ENCODE data around the gene IRGQ. TPM values are rescaled to one million over a fixed set of nuclear protein-coding genes. Genes with fewer than 3 reads are reported as not detected.

The IRGQ gene
- total and polyA plus RNA-seq, 2 experiments from 2014 or later: 5.7 to 19.9 TPM

DNA sequence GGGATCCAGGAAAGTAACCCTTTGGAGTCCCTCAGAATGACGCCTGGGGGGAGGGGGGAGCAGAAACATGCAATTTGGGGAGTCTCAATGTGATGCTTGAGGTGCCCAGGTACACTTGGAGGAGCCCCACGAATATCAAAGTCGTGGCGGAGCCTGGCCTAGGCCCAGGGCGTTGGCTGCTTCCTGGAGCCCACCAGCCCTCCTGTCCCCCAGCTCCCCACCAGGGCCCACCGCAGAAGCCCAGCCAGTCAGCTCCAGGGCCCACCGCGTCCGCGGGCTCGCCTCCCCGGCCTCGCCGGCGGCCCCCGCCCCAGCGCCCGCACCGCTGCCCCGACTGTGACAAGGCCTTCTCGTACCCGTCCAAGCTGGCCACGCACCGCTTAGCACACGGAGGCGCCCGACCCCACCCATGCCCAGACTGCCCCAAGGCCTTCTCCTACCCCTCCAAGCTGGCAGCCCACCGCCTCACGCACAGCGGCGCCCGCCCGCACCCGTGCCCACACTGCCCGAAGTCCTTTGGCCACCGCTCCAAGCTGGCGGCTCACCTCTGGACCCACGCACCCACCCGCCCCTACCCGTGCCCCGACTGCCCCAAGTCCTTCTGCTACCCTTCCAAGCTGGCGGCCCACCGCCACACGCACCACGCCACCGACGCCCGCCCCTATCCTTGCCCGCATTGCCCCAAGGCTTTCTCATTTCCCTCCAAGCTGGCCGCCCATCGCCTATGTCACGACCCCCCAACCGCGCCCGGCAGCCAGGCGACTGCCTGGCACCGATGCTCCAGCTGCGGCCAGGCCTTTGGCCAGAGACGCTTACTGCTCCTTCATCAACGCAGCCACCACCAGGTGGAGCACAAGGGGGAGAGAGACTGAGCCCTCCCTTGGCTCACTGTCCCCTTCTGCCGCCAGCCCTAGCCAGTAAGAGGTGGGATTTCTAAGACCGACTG lies 60.8 kb downstream of the IRGQ start:
- TF ChIP-seq EZH2phosphoT487 (IDR thresholded peaks at IDR 0.05; ENCODE audit: insufficient read depth, low read depth): no peak
- no peak for TF ChIP-seq EZH2 (IDR thresholded peaks at IDR 0.05; ENCODE audit: insufficient read depth, poor library complexity, severe bottlenecking)
- H3K4me1 ChIP-seq (ENCODE audit: insufficient read depth): peaks cover 6% of the 10 kb centered on the region; the same call in 1 of the 2 replicates
- whole genome bisulfite sequencing, 2 experiments (ENCODE audit: low coverage in 1 of 2, low lambda C conversion rate in 2 of 2, missing lambda C conversion rate in 2 of 2): 59 to 71% methylated on average over 28 to 62 of the region's 62 CpGs
- no peaks in the 10 kb centered on the region for H3K79me2 ChIP-seq (ENCODE audit: insufficient read depth)
- no peaks in the 10 kb centered on the region for H3K9me2 ChIP-seq (ENCODE audit: insufficient read depth)
- no peaks in the 10 kb centered on the region for H3K27me3 ChIP-seq (replicated peaks; ENCODE audit: insufficient read depth)
- no peak overlapping the region for H3K27ac ChIP-seq
- H2AFZ ChIP-seq: no peak overlapping the region
- DNase-seq: peak; percentile 71
- peaks cover 10% of the 10 kb centered on the region; the same call in 1 of the 2 replicates for H3K36me3 ChIP-seq (ENCODE audit: low read depth)
- H4K20me1 ChIP-seq (ENCODE audit: insufficient read depth): no peaks in the 10 kb centered on the region
- H3K4me3 ChIP-seq: no peak overlapping the region
- H3F3A ChIP-seq (ENCODE audit: insufficient read depth): peaks cover 11% of the 10 kb centered on the region
- H3K4me2 ChIP-seq (ENCODE audit: unreplicated experiment): no peak overlapping the region
- in situ Hi-C loops (cut with MboI): no loop called here
- no peak overlapping the region for H3K9ac ChIP-seq
- H3K9me3 ChIP-seq (ENCODE audit: low read depth): no peaks in the 10 kb centered on the region

Other genes starting within 250 kb of the IRGQ start
- gene CD177, start 242.4 kb downstream of the IRGQ start, total RNA-seq (2014; rRNA removed; shearing (Covaris generic)): 0.32 and 1.1 TPM in 2 replicates
- gene CD177, start 242.4 kb downstream of the IRGQ start, polyA plus RNA-seq (2016; fragmentation: Nextera tagmentation; extraction: Ambion mirVana): 0.36 and 0.38 TPM in 2 replicates
- not detected in 2 replicates for gene TEX101, start 181.2 kb downstream of the IRGQ start, total RNA-seq (2014; rRNA removed; shearing (Covaris generic))
- gene TEX101, start 181.2 kb downstream of the IRGQ start, polyA plus RNA-seq (2016; fragmentation: Nextera tagmentation; extraction: Ambion mirVana): not detected in 2 replicates
- gene LYPD3, start 130.5 kb downstream of the IRGQ start, total RNA-seq (2014; rRNA removed; shearing (Covaris generic)): not detected in 2 replicates
- 0.22 and 0.28 TPM in 2 replicates for gene LYPD3, start 130.5 kb downstream of the IRGQ start, polyA plus RNA-seq (2016; fragmentation: Nextera tagmentation; extraction: Ambion mirVana)
- gene PHLDB3, start 91.4 kb downstream of the IRGQ start, total RNA-seq (2014; rRNA removed; shearing (Covaris generic)): 5.6 and 8.9 TPM in 2 replicates
- 3.9 and 4.6 TPM in 2 replicates for gene PHLDB3, start 91.4 kb downstream of the IRGQ start, polyA plus RNA-seq (2016; fragmentation: Nextera tagmentation; extraction: Ambion mirVana)
- gene ETHE1, start 68.9 kb downstream of the IRGQ start, total RNA-seq (2014; rRNA removed; shearing (Covaris generic)): 71.1 and 100.0 TPM in 2 replicates
- gene ETHE1, start 68.9 kb downstream of the IRGQ start, polyA plus RNA-seq (2016; fragmentation: Nextera tagmentation; extraction: Ambion mirVana): 70.8 and 75.4 TPM in 2 replicates
- 0.22 TPM in 1 of 2 replicates, not detected in the other for gene ZNF575, start 62.9 kb downstream of the IRGQ start, total RNA-seq (2014; rRNA removed; shearing (Covaris generic))
- gene ZNF575, start 62.9 kb downstream of the IRGQ start, polyA plus RNA-seq (2016; fragmentation: Nextera tagmentation; extraction: Ambion mirVana): 3.1 and 3.9 TPM in 2 replicates
- 26.7 and 28.0 TPM in 2 replicates for gene XRCC1, start 20.6 kb downstream of the IRGQ start, total RNA-seq (2014; rRNA removed; shearing (Covaris generic))
- 26.7 and 32.4 TPM in 2 replicates for gene XRCC1, start 20.6 kb downstream of the IRGQ start, polyA plus RNA-seq (2016; fragmentation: Nextera tagmentation; extraction: Ambion mirVana)
- 1.8 TPM in 1 of 2 replicates, not detected in the other for gene PINLYP, start 20.3 kb downstream of the IRGQ start, total RNA-seq (2014; rRNA removed; shearing (Covaris generic))
- gene PINLYP, start 20.3 kb downstream of the IRGQ start, polyA plus RNA-seq (2016; fragmentation: Nextera tagmentation; extraction: Ambion mirVana): 1.3 and 2.5 TPM in 2 replicates
- gene ZNF576, start 461 bp upstream of the IRGQ start, total RNA-seq (2014; rRNA removed; shearing (Covaris generic)): 11.7 and 14.4 TPM in 2 replicates
- gene ZNF576, start 461 bp upstream of the IRGQ start, polyA plus RNA-seq (2016; fragmentation: Nextera tagmentation; extraction: Ambion mirVana): 19.3 and 22.2 TPM in 2 replicates
- not detected in 2 replicates for gene SRRM5, start 16.0 kb upstream of the IRGQ start, total RNA-seq (2014; rRNA removed; shearing (Covaris generic))
- not detected in 2 replicates for gene SRRM5, start 16.0 kb upstream of the IRGQ start, polyA plus RNA-seq (2016; fragmentation: Nextera tagmentation; extraction: Ambion mirVana)
- 24.0 and 36.0 TPM in 2 replicates for gene ZNF428, start 23.5 kb upstream of the IRGQ start, total RNA-seq (2014; rRNA removed; shearing (Covaris generic))
- gene ZNF428, start 23.5 kb upstream of the IRGQ start, polyA plus RNA-seq (2016; fragmentation: Nextera tagmentation; extraction: Ambion mirVana): 25.6 and 29.7 TPM in 2 replicates
- 1.0 and 1.7 TPM in 2 replicates for gene CADM4, start 43.7 kb upstream of the IRGQ start, total RNA-seq (2014; rRNA removed; shearing (Covaris generic))
- 0.14 and 0.27 TPM in 2 replicates for gene CADM4, start 43.7 kb upstream of the IRGQ start, polyA plus RNA-seq (2016; fragmentation: Nextera tagmentation; extraction: Ambion mirVana)
- gene PLAUR, start 74.0 kb upstream of the IRGQ start, total RNA-seq (2014; rRNA removed; shearing (Covaris generic)): 100 and 118 TPM in 2 replicates
- 125 and 139 TPM in 2 replicates for gene PLAUR, start 74.0 kb upstream of the IRGQ start, polyA plus RNA-seq (2016; fragmentation: Nextera tagmentation; extraction: Ambion mirVana)
- not detected in 2 replicates for gene IRGC, start 119.9 kb upstream of the IRGQ start, total RNA-seq (2014; rRNA removed; shearing (Covaris generic))
- gene IRGC, start 119.9 kb upstream of the IRGQ start, polyA plus RNA-seq (2016; fragmentation: Nextera tagmentation; extraction: Ambion mirVana): not detected in 2 replicates
- gene SMG9, start 158.8 kb upstream of the IRGQ start, total RNA-seq (2014; rRNA removed; shearing (Covaris generic)): 11.5 and 13.0 TPM in 2 replicates
- gene SMG9, start 158.8 kb upstream of the IRGQ start, polyA plus RNA-seq (2016; fragmentation: Nextera tagmentation; extraction: Ambion mirVana): 23.2 and 25.7 TPM in 2 replicates
- 8.7 and 13.7 TPM in 2 replicates for gene KCNN4, start 184.8 kb upstream of the IRGQ start, total RNA-seq (2014; rRNA removed; shearing (Covaris generic))
- 9.4 and 11.9 TPM in 2 replicates for gene KCNN4, start 184.8 kb upstream of the IRGQ start, polyA plus RNA-seq (2016; fragmentation: Nextera tagmentation; extraction: Ambion mirVana)
- gene LYPD5, start 206.3 kb upstream of the IRGQ start, total RNA-seq (2014; rRNA removed; shearing (Covaris generic)): 0.32 and 0.76 TPM in 2 replicates
- gene LYPD5, start 206.3 kb upstream of the IRGQ start, polyA plus RNA-seq (2016; fragmentation: Nextera tagmentation; extraction: Ambion mirVana): 1.1 and 1.4 TPM in 2 replicates
- gene ZNF283, start 231.2 kb upstream of the IRGQ start, total RNA-seq (2014; rRNA removed; shearing (Covaris generic)): 12.1 and 14.2 TPM in 2 replicates
- 4.6 and 5.4 TPM in 2 replicates for gene ZNF283, start 231.2 kb upstream of the IRGQ start, polyA plus RNA-seq (2016; fragmentation: Nextera tagmentation; extraction: Ambion mirVana)

All from GM23248 (cell line).